Measurements from ENCODE around the gene RPL14. TPM values are rescaled to one million over a fixed set of nuclear protein-coding genes. Genes with fewer than 3 reads are reported as not detected.
A peak's percentile ranks its signal among the peaks of the same experiment; 100 is the strongest.

The RPL14 gene
- total RNA-seq, 1 donor: 236 TPM

DNA sequence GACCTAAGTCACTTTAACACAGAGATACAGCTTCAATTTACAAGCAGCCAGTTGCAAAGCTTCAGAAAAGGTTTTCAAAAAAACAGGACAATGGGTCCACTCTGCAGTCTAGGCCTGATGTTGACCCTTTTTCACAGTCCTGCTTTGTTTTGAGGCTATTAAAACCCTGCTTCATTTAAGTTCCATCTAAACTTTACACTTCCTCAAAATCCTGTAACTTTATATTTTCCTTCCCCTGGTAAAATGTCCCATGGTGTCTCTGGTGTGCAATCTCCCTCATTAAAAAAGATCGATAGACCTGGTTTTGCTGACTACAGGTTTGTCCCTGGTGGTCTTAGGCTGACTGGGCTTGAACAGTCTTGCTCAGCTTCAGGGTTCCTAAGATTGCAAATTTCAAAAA lies 5.1 kb upstream of the RPL14 start:
- Histone ChIP-seq H3K27me3 (ENCODE audit: insufficient read depth, low read length) (no peaks in the 10 kb centered on the region), H3K79me2 (ENCODE audit: insufficient read depth, low read length) (no peaks in the 10 kb centered on the region), H3K4me3 (ENCODE audit: insufficient read depth, low read length) (peak overlapping the region; percentile 83), H3K27ac (ENCODE audit: low read depth, low read length) (no peak overlapping the region), H4K20me1 (ENCODE audit: insufficient read depth, low read length) (no peaks in the 10 kb centered on the region), H3K9me3 (ENCODE audit: low read depth, low read length) (no peaks in the 10 kb centered on the region), H3K36me3 (ENCODE audit: insufficient read depth, low read length) (no peaks in the 10 kb centered on the region), H2AFZ (ENCODE audit: low read length) (peak overlapping the region; percentile 98), H3K4me2 (ENCODE audit: insufficient read depth, low read length) (peak overlapping the region; percentile 97), H3K4me1 (ENCODE audit: insufficient read depth, low read length) (peaks cover 11% of the 10 kb centered on the region)
- TF ChIP-seq, protein P1, sequence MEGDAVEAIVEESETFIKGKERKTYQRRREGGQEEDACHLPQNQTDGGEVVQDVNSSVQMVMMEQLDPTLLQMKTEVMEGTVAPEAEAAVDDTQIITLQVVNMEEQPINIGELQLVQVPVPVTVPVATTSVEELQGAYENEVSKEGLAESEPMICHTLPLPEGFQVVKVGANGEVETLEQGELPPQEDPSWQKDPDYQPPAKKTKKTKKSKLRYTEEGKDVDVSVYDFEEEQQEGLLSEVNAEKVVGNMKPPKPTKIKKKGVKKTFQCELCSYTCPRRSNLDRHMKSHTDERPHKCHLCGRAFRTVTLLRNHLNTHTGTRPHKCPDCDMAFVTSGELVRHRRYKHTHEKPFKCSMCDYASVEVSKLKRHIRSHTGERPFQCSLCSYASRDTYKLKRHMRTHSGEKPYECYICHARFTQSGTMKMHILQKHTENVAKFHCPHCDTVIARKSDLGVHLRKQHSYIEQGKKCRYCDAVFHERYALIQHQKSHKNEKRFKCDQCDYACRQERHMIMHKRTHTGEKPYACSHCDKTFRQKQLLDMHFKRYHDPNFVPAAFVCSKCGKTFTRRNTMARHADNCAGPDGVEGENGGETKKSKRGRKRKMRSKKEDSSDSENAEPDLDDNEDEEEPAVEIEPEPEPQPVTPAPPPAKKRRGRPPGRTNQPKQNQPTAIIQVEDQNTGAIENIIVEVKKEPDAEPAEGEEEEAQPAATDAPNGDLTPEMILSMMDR (IDR thresholded peaks at IDR 0.05; ENCODE audit: extremely low read depth, low read depth, low read length): no peak
- no peak for DNase-seq (ENCODE audit: insufficient read length, low spot score, missing footprints)

DNA sequence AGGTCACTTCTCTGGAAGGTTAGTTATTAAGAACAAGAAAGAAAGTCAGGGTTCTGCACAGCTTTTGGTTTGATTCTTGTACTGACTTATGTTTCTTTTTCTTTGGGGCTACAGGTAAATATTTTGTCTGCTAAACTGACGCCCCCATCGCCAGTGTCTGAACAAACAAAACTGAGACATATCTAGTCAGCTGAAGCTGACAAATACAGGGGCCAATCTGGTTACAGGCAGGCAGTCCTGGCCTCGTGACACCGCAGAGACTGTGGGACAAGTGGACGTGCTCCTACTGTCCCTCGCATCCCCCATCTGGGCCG lies 4.6 kb upstream of the RPL14 start:
- Histone ChIP-seq H3K36me3 (ENCODE audit: insufficient read depth, low read length) (no peaks in the 10 kb centered on the region), H3K27me3 (ENCODE audit: insufficient read depth, low read length) (no peaks in the 10 kb centered on the region), H3K79me2 (ENCODE audit: insufficient read depth, low read length) (peaks cover 4% of the 10 kb centered on the region), H3K9me3 (ENCODE audit: low read depth, low read length) (no peaks in the 10 kb centered on the region), H3K4me3 (ENCODE audit: insufficient read depth, low read length) (peak overlapping the region; percentile 83), H3K4me1 (ENCODE audit: insufficient read depth, low read length) (peaks cover 11% of the 10 kb centered on the region), H3K27ac (ENCODE audit: low read depth, low read length) (peak overlapping the region; percentile 87), H2AFZ (ENCODE audit: low read length) (peak overlapping the region; percentile 98), H4K20me1 (ENCODE audit: insufficient read depth, low read length) (peaks cover 1% of the 10 kb centered on the region), H3K4me2 (ENCODE audit: insufficient read depth, low read length) (peak overlapping the region; percentile 97)
- no peak for DNase-seq (ENCODE audit: insufficient read length, low spot score, missing footprints)
- TF ChIP-seq, protein P1 (IDR thresholded peaks at IDR 0.05; ENCODE audit: extremely low read depth, low read depth, low read length): no peak

DNA sequence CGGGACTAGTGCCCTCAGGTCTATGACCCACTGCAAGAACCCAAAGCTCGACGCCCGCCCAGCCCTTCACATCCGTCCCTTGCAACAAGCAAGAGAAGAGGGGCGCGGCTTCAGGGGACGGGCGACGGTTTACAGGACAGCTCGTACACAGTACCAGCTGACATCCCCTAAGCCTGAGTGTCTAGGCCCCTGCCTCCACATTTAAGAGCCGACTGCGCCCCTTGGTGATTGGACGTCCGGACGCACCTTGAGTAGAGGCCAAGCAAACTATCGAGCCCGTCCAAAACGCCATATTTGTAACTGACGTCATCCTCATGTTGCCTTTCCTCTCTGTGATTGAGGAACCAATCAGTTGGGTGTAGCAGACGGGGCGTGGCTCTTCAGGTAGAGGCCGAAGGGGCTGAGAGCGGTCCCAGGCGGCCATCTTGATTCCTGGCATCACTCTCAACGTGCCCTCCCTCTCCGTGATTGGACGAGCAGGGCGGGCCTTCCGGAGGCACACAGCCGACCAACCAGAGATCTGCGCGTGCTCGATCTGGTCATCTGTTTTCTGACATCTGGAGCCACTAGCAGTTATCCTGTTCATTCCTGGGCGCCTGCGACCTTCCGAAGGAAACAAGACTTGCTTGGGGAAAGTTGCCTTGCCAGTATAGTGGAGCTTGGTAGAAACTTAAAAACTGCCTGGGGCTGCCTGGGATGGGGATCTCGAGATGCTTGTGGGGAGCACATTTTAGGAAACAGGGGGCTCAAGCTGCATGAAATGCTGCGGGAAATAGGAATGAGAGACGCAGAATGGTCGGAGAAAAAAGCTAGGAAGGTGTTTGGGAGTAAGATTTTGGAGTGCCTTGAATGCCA lies 4.0 kb upstream of the RPL14 start:
- Histone ChIP-seq H2AFZ (ENCODE audit: low read length) (peak overlapping the region; percentile 98), H3K9me3 (ENCODE audit: low read depth, low read length) (no peaks in the 10 kb centered on the region), H3K4me2 (ENCODE audit: insufficient read depth, low read length) (peak overlapping the region; percentile 97), H3K79me2 (ENCODE audit: insufficient read depth, low read length) (peaks cover 10% of the 10 kb centered on the region), H4K20me1 (ENCODE audit: insufficient read depth, low read length) (peaks cover 7% of the 10 kb centered on the region), H3K27me3 (ENCODE audit: insufficient read depth, low read length) (no peaks in the 10 kb centered on the region), H3K36me3 (ENCODE audit: insufficient read depth, low read length) (peaks cover 2% of the 10 kb centered on the region), H3K27ac (ENCODE audit: low read depth, low read length) (peak overlapping the region; percentile 87), H3K4me3 (ENCODE audit: insufficient read depth, low read length) (peak overlapping the region; percentile 83), H3K4me1 (ENCODE audit: insufficient read depth, low read length) (peaks cover 14% of the 10 kb centered on the region)
- TF ChIP-seq, protein P1 (IDR thresholded peaks at IDR 0.05; ENCODE audit: extremely low read depth, low read depth, low read length): no peak
- DNase-seq (ENCODE audit: insufficient read length, low spot score, missing footprints): peak; percentile 99

DNA sequence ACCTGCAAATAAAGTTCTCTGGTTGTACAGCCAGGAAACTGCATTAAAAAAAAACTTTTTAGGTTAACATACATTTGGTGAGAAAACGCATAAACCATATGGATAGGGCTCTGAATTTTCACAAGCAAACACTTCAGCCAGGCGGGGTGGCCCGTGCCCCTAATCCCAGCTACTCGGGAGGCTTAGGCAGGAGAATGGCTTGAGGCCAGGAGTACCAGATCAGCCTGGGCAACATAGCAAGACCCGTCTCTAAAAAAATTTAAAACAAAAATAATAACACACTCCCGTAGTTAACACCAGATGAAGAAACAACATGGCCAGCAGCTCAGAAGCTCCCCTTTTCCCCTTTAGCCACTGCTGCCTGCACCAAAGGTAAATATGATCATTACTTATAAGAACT lies 3.2 kb upstream of the RPL14 start:
- Histone ChIP-seq H4K20me1 (ENCODE audit: insufficient read depth, low read length) (peaks cover 14% of the 10 kb centered on the region), H3K36me3 (ENCODE audit: insufficient read depth, low read length) (peaks cover 11% of the 10 kb centered on the region), H3K4me2 (ENCODE audit: insufficient read depth, low read length) (peak overlapping the region; percentile 97), H3K4me1 (ENCODE audit: insufficient read depth, low read length) (peaks cover 22% of the 10 kb centered on the region), H3K27me3 (ENCODE audit: insufficient read depth, low read length) (no peaks in the 10 kb centered on the region), H3K79me2 (ENCODE audit: insufficient read depth, low read length) (peaks cover 18% of the 10 kb centered on the region), H2AFZ (ENCODE audit: low read length) (peak overlapping the region; percentile 96), H3K9me3 (ENCODE audit: low read depth, low read length) (no peaks in the 10 kb centered on the region), H3K27ac (ENCODE audit: low read depth, low read length) (peak overlapping the region; percentile 72), H3K4me3 (ENCODE audit: insufficient read depth, low read length) (peak overlapping the region; percentile 83)
- DNase-seq (ENCODE audit: insufficient read length, low spot score, missing footprints): no peak
- TF ChIP-seq, protein P1 (IDR thresholded peaks at IDR 0.05; ENCODE audit: extremely low read depth, low read depth, low read length): no peak

Measured in osteoblast (primary cell).